Effector CD4-positive, alpha-beta T cell (primary cell): ENCODE data around the gene NLRP13.

Source experiments
- DNase-seq: peaks from one replicate; pipeline ENCODE4 v3.0.0-alpha.2; 2020

The NLRP13 gene

GRCh38 chr19:55898911-55899310 lies 33.2 kb downstream of the NLRP13 start:
- no peak for DNase-seq

GRCh38 chr19:55882626-55883025 lies 49.5 kb downstream of the NLRP13 start:
- DNase-seq: no peak

- DNase-seq: no peak
These were observed 54.9 kb downstream of the NLRP13 start for GRCh38 chr19:55877211-55877610.

DNA sequence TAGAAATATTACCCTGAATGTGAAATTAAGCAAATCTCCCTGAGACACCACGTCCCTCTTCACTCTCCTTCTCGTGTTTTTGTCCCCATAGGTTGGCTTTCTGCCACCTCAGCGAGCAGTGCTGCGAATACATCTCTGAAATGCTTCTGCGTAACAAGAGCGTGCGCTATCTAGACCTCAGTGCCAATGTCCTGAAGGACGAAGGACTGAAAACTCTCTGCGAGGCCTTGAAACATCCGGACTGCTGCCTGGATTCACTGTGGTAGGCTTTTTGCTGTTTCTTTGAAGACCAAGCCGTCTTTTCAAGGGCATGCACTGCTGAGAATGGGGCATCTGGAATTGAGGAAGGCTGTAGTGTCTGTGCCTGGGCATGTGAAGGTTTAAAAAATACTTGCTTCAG lies 61.4 kb downstream of the NLRP13 start:
- no peak for DNase-seq

DNA sequence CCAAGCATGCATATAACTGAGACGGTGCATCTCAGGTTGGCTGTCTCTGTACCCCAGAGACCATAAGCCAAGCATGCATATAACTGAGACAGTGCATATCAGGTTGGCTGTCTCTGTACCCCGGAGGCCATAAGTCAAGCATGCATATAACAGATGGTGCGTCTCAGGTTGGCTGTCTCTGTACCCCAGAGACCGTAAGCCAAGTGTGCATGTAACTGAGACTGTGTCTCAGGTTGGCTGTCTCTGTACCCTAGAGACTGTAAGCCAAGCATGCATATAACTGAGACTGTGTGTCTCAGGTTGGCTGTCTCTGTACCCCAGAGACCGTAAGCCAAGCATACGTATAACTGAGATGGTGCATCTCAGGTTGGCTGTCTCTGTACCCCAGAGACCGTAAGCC lies 65.0 kb downstream of the NLRP13 start:
- DNase-seq: no peak

GRCh38 chr19:55866521-55866920 lies 65.6 kb downstream of the NLRP13 start:
- no peak for DNase-seq

DNA sequence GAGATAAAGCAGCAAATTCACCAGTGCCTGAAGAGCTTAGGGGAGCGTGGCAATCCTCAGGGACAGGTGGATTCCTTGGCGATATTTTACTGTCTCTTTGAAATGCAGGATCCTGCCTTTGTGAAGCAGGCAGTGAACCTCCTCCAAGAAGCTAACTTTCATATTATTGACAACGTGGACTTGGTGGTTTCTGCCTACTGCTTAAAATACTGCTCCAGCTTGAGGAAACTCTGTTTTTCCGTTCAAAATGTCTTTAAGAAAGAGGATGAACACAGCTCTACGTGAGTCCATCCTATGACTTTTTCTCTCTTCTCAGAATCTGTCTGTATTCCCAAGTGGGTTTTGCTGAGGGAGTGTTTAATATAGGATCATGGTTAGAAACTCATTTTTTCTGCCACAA lies 73.2 kb downstream of the NLRP13 start:
- no peak for DNase-seq

DNA sequence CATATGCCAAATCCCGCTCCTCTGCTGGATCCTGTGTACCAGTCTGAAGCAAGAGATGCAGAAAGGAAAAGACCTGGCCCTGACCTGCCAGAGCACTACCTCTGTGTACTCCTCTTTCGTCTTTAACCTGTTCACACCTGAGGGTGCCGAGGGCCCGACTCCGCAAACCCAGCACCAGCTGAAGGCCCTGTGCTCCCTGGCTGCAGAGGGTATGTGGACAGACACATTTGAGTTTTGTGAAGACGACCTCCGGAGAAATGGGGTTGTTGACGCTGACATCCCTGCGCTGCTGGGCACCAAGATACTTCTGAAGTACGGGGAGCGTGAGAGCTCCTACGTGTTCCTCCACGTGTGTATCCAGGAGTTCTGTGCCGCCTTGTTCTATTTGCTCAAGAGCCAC lies 73.7 kb downstream of the NLRP13 start:
- DNase-seq: no peak

DNA sequence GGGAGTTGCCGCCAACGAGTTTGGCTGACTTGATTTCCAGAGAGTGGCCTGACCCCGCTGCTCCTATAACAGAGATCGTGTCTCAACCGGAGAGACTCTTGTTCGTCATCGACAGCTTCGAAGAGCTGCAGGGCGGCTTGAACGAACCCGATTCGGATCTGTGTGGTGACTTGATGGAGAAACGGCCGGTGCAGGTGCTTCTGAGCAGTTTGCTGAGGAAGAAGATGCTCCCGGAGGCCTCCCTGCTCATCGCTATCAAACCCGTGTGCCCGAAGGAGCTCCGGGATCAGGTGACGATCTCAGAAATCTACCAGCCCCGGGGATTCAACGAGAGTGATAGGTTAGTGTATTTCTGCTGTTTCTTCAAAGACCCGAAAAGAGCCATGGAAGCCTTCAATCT lies 74.2 kb downstream of the NLRP13 start:
- DNase-seq: no peak

- DNase-seq: no peak
These were observed 75.0 kb downstream of the NLRP13 start for GRCh38 chr19:55857149-55857548.

DNA sequence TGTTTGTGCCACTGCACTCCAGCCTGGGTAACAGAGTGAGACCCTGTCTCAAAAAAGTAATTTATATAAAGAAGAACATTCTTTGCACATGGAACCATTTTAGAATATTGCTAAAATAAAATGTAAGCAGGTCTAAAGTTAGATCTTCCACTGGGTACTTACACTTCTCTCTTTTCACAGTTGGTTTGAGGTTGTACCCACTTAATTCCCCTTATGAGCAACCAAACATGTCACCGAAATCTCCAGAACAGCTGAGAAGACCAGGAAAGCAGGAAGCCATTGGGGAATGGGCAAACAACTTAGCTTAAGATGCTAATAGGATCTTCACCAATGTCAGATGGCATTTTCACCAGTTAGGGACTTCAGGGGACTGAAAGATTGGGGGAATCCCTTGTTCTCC lies 77.0 kb downstream of the NLRP13 start:
- no peak for DNase-seq
